ENCODE data around the gene RAP1GAP2. TPM values are rescaled to one million over a fixed set of nuclear protein-coding genes. Genes with fewer than 3 reads are reported as not detected.

RAP1GAP2 gene
- total RNA-seq, 1 donor from 2014 or later, result 3.8 TPM

- H4K20me1 ChIP-seq (ENCODE audit: low read depth), result no peaks in the 10 kb centered on the region
- no peaks in the 10 kb centered on the region for H3K9me3 ChIP-seq (ENCODE audit: low read depth)
- Mint-ChIP-seq H3K9me3 (peaks cover 2% of the 10 kb centered on the region), H3K4me1 (peaks cover 32% of the 10 kb centered on the region), H3K36me3 (no peaks in the 10 kb centered on the region), H3K27ac (no peak overlapping the region), H3K27me3 (ENCODE audit: insufficient read depth, low read depth) (peaks cover 7% of the 10 kb centered on the region), H3K4me3 (no peak overlapping the region)
- no peak for TF ChIP-seq EZH2phosphoT487 (IDR thresholded peaks at IDR 0.05)
- no peak for TF ChIP-seq CTCF (IDR thresholded peaks at IDR 0.05)
- no peak for TF ChIP-seq EZH2 (IDR thresholded peaks at IDR 0.05)
- no peak overlapping the region for H3K9ac ChIP-seq
- H3K4me1 ChIP-seq, result peaks cover 18% of the 10 kb centered on the region
- no peaks in the 10 kb centered on the region for H3F3A ChIP-seq (ENCODE audit: low read depth)
- H3K27ac ChIP-seq, result no peak overlapping the region
- H3K27me3 ChIP-seq, result no peaks in the 10 kb centered on the region
- H3K4me2 ChIP-seq, result no peak overlapping the region
- no peak for DNase-seq (ENCODE audit: low spot score)
- H3K4me3 ChIP-seq, result no peak overlapping the region
- H2AFZ ChIP-seq (replicated peaks), result no peak overlapping the region
- no peaks in the 10 kb centered on the region for H3K36me3 ChIP-seq
- no peaks in the 10 kb centered on the region for H3K79me2 ChIP-seq (ENCODE audit: low read depth)
Observed at GRCh38 chr17:2906901-2907300, 110.7 kb downstream of the RAP1GAP2 start.

- no peak overlapping the region for H3K27ac Mint-ChIP-seq
Observed at GRCh38 chr17:2909175-2909845, 113.1 kb downstream of the RAP1GAP2 start.

GRCh38 chr17:2909846-2910234 lies 113.6 kb downstream of the RAP1GAP2 start:
- H3K36me3 Mint-ChIP-seq, result no peaks in the 10 kb centered on the region
- Histone ChIP-seq H3K4me2 (no peak overlapping the region), H3K79me2 (ENCODE audit: low read depth) (no peaks in the 10 kb centered on the region)

More at GRCh38 chr17:2909175-2909845, 113.1 kb downstream of the RAP1GAP2 start:
- peaks cover 22% of the 10 kb centered on the region for H3K4me1 Mint-ChIP-seq
- Histone ChIP-seq H3K4me1 (peaks cover 10% of the 10 kb centered on the region), H3K4me3 (no peak overlapping the region), H3K9ac (no peak overlapping the region), H3K27me3 (no peaks in the 10 kb centered on the region), H4K20me1 (ENCODE audit: low read depth) (no peaks in the 10 kb centered on the region), H3K36me3 (no peaks in the 10 kb centered on the region), H3F3A (ENCODE audit: low read depth) (no peaks in the 10 kb centered on the region), H2AFZ (replicated peaks) (no peak overlapping the region), H3K9me3 (ENCODE audit: low read depth) (no peaks in the 10 kb centered on the region), H3K4me2 (no peak overlapping the region), H3K27ac (no peak overlapping the region), H3K79me2 (ENCODE audit: low read depth) (no peaks in the 10 kb centered on the region)
- H3K4me3 Mint-ChIP-seq, result no peak overlapping the region
- H3K36me3 Mint-ChIP-seq, result no peaks in the 10 kb centered on the region
- peaks cover 2% of the 10 kb centered on the region for H3K9me3 Mint-ChIP-seq
- H3K27me3 Mint-ChIP-seq (ENCODE audit: insufficient read depth, low read depth), result peaks cover 4% of the 10 kb centered on the region
- no peak for DNase-seq (ENCODE audit: low spot score)
- TF ChIP-seq EZH2phosphoT487 (IDR thresholded peaks at IDR 0.05) (no peak), EZH2 (IDR thresholded peaks at IDR 0.05) (no peak), CTCF (IDR thresholded peaks at IDR 0.05) (no peak)

More at GRCh38 chr17:2909846-2910234, 113.6 kb downstream of the RAP1GAP2 start:
- no peak overlapping the region for H3K4me3 ChIP-seq
- H3K36me3 ChIP-seq, result no peaks in the 10 kb centered on the region
- Mint-ChIP-seq H3K4me1 (peaks cover 17% of the 10 kb centered on the region), H3K27me3 (ENCODE audit: insufficient read depth, low read depth) (peaks cover 4% of the 10 kb centered on the region), H3K27ac (no peak overlapping the region), H3K4me3 (no peak overlapping the region), H3K9me3 (peaks cover 2% of the 10 kb centered on the region)
- DNase-seq (ENCODE audit: low spot score), result no peak
- no peaks in the 10 kb centered on the region for H3F3A ChIP-seq (ENCODE audit: low read depth)
- H3K9ac ChIP-seq, result no peak overlapping the region
- no peaks in the 10 kb centered on the region for H3K9me3 ChIP-seq (ENCODE audit: low read depth)
- no peak overlapping the region for H3K27ac ChIP-seq
- peaks cover 6% of the 10 kb centered on the region for H3K4me1 ChIP-seq
- H2AFZ ChIP-seq (replicated peaks), result no peak overlapping the region
- no peaks in the 10 kb centered on the region for H4K20me1 ChIP-seq (ENCODE audit: low read depth)
- no peak for TF ChIP-seq CTCF (IDR thresholded peaks at IDR 0.05)
- H3K27me3 ChIP-seq, result no peaks in the 10 kb centered on the region

All from neural progenitor cell (in vitro differentiated cells).